MCF 10A (cell line): ENCODE measurements around the gene PNPLA7. TPM values are rescaled to one million over a fixed set of nuclear protein-coding genes. Genes with fewer than 3 reads are reported as not detected.

ENCODE experiments used
- BruUV-seq: library from RNA; stranded (reverse); fragments of 400-500 nt; replicated peaks from 2 replicates; lab custom pipeline; 2021; lab: Mats Ljungman, UMichigan
- CTCF ChIA-PET: fragments of 300-600 bp; sonication (Branson Sonifier 250); formaldehyde crosslinking; extraction: SDS; loops from one replicate; lab custom pipeline; 2021; ENCODE audit warnings: antibody characterized with exemption, inconsistent platforms; lab: Yijun Ruan, JAX
- POLR2A ChIA-PET: fragments of 300-600, 350-650 bp; sonication (Branson Sonifier 250); formaldehyde crosslinking; extraction: SDS; loops from one replicate; lab custom pipeline; 2020; ENCODE audit warnings: antibody characterized with exemption, inconsistent platforms; lab: Yijun Ruan, JAX
- DNase-seq: peaks from one replicate; pipeline ENCODE4 v3.0.0-alpha.2; 2018; ENCODE audit not compliant: unreplicated experiment
- H3K27ac Mint-ChIP-seq: one replicate; pipeline ENCODE4 v1.8.0; 2022; ENCODE audit warnings: mild to moderate bottlenecking, low read depth, mixed read lengths; ENCODE audit not compliant: unreplicated experiment
- H3K27me3 Mint-ChIP-seq: one replicate; pipeline ENCODE4 v1.8.0; 2022; ENCODE audit warnings: mixed read lengths; ENCODE audit not compliant: insufficient read depth, unreplicated experiment
- H3K36me3 Mint-ChIP-seq: one replicate; pipeline ENCODE4 v1.8.0; 2022; ENCODE audit warnings: mild to moderate bottlenecking, moderate library complexity, mixed read lengths; ENCODE audit not compliant: insufficient read depth, unreplicated experiment
- H3K4me1 Mint-ChIP-seq: one replicate; pipeline ENCODE4 v1.8.0; 2022; ENCODE audit warnings: mixed read lengths; ENCODE audit not compliant: insufficient read depth, unreplicated experiment
- H3K4me3 Mint-ChIP-seq: one replicate; pipeline ENCODE4 v1.8.0; 2022; ENCODE audit warnings: mild to moderate bottlenecking, moderate library complexity, mixed read lengths; ENCODE audit not compliant: unreplicated experiment
- H3K9me3 Mint-ChIP-seq: one replicate; pipeline ENCODE4 v1.8.0; 2022; ENCODE audit warnings: mixed read lengths; ENCODE audit not compliant: unreplicated experiment
- intact Hi-C: fragments of 100-400 bp; cut with micrococcal nuclease; formaldehyde crosslinking; loops from 2 replicates; pipeline ENCODE4 v1.14.1; 2022
- total RNA-seq: library from RNA; stranded (reverse); gene quantifications from 2 replicates; pipeline ENCODE4 v1.2.3, GENCODE V29; 2022
- TF ChIP-seq, protein P1 (sequence below): fragments of 200-600 bp; IDR thresholded peaks from one replicate; pipeline ENCODE4 v1.8.0; 2022; ENCODE audit warnings: antibody characterized with exemption, mild to moderate bottlenecking; ENCODE audit not compliant: unreplicated experiment

The PNPLA7 gene
- total RNA-seq, 1 experiment from 2014 or later = 0.86 TPM

DNA sequence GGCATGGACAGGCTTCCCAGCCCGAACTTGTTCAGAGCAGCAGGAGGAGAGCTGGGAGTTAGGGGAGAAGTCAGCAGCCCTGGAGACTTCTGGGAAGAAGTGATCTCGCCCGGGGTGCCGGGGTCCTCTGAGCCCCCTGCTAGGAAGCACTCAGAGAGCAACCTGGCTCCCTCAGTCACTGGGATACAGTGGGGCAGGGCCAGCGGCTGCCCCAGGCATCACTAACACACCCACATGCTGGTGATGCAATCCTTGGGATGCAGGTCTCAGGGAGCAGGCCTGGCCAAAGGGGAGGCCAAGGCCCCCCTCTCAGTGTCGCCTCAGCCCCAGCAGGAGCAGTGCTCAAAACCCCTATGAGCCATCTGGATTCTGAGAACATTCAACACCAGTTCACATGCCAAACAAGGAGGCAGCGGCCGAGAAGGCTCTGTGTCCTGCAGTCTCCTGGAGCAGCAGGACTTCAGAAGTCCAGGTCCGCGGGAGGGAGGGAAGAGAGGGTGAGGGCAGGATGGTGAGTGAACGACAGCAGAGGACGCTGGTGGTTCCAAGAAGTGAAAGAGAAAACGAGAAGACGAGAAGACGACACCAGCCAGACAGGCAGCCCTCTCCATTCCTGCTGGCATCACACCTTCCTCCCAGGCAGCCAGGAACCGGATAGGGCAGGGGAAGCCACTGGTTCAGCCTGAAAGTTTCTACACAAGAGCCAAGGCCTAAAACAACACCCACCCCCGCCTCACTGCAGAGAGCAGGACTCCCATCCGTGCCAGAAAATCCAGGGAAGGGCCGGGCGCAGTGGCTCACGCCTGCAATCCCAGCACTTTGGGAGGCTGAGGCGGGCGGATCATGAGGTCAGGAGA lies 2.3 kb downstream of the PNPLA7 start:
- TF ChIP-seq, protein P1, sequence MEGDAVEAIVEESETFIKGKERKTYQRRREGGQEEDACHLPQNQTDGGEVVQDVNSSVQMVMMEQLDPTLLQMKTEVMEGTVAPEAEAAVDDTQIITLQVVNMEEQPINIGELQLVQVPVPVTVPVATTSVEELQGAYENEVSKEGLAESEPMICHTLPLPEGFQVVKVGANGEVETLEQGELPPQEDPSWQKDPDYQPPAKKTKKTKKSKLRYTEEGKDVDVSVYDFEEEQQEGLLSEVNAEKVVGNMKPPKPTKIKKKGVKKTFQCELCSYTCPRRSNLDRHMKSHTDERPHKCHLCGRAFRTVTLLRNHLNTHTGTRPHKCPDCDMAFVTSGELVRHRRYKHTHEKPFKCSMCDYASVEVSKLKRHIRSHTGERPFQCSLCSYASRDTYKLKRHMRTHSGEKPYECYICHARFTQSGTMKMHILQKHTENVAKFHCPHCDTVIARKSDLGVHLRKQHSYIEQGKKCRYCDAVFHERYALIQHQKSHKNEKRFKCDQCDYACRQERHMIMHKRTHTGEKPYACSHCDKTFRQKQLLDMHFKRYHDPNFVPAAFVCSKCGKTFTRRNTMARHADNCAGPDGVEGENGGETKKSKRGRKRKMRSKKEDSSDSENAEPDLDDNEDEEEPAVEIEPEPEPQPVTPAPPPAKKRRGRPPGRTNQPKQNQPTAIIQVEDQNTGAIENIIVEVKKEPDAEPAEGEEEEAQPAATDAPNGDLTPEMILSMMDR = no peak
- H3K27ac Mint-ChIP-seq = no peak overlapping the region
- intact Hi-C loops = no loop called here
- peak overlapping the region; percentile 30 for H3K4me3 Mint-ChIP-seq
- ChIA-PET CTCF (no interaction called here), POLR2A (no interaction called here)
- H3K4me1 Mint-ChIP-seq = peaks cover 5% of the 10 kb centered on the region
- no TSS peak for BruUV-seq
- H3K36me3 Mint-ChIP-seq = peaks cover 6% of the 10 kb centered on the region
- no peaks in the 10 kb centered on the region for H3K27me3 Mint-ChIP-seq
- H3K9me3 Mint-ChIP-seq = no peaks in the 10 kb centered on the region
- no peak for DNase-seq

DNA sequence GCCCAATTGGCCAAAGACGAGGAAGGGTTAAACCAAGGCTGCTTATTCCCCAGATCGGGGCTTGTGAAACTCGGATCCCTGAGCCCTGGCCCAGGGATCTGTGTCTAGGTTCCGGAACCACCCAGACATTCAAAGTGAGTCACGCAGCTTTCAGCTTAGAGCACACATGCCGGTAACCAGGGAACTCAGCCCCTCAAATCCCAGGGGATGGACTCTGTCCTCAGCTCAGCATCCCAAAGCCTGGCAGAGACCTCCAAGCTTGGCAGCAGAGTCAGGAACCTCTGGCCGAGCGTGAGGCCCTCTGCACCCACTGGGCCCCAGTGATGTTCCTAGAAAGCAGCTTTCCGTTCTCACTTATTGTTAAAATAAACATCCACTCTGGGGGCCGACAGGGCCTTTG lies 5.1 kb downstream of the PNPLA7 start:
- DNase-seq = no peak
- CTCF ChIA-PET = interaction anchor here (0.7 to 2.9 kb wide), 5 partner anchors 9 to 43 kb away, joined by 3 to 13 read pairs (median 3); no protein-coding TSS in a partner anchor

DNA sequence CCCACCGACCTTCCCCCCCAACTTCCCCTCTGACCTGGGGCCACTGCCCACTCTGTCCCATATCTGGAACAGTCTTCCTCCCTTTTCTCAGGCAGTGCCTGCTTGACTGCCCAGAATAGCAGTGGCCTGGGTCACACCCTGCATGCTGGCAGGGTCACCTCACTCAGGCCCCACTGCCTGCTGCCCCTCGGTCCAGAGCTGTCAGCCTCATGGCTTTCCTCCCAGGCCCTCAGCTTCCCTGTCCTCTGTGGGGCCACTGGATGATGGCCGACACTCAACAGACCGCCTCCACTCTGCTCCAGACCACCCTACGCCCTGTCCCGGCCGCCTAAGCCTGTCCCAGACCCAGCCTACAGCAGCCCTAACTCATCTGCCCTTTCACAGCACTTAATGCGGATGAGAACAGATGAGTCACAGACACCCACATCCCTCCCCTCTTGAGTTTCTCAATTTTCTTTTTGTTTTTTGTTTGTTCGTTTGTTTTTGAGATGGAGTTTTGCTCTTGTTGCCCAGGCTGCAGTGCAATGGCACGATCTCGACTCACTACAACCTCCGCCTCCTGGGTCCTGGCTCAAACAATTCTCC lies 5.9 kb downstream of the PNPLA7 start:
- intact Hi-C loops = no loop called here
- no peaks in the 10 kb centered on the region for H3K9me3 Mint-ChIP-seq

More for the DNA sequence above, 5.1 kb downstream of the PNPLA7 start:
- BruUV-seq = no TSS peak
- Mint-ChIP-seq H3K36me3 (peaks cover 6% of the 10 kb centered on the region), H3K4me3 (no peak overlapping the region), H3K27me3 (no peaks in the 10 kb centered on the region), H3K27ac (no peak overlapping the region), H3K4me1 (peaks cover 5% of the 10 kb centered on the region), H3K9me3 (no peaks in the 10 kb centered on the region)
- POLR2A ChIA-PET = no interaction called here
- intact Hi-C loops = no loop called here
- TF ChIP-seq, protein P1 = no peak

More for the DNA sequence above, 5.9 kb downstream of the PNPLA7 start:
- no peak overlapping the region for H3K27ac Mint-ChIP-seq
- ChIA-PET POLR2A (interaction anchor here (0.7 kb wide), 1 partner anchor 10 kb away, joined by 3 read pairs; no protein-coding TSS in a partner anchor), CTCF (interaction anchor here (0.9 to 2.9 kb wide), 3 partner anchors 8 to 44 kb away, joined by 3 to 13 read pairs (median 4); no protein-coding TSS in a partner anchor)
- H3K4me1 Mint-ChIP-seq = peaks cover 5% of the 10 kb centered on the region
- no TSS peak for BruUV-seq
- peaks cover 6% of the 10 kb centered on the region for H3K36me3 Mint-ChIP-seq
- H3K4me3 Mint-ChIP-seq = no peak overlapping the region
- no peak for DNase-seq
- TF ChIP-seq, protein P1 = no peak
- no peaks in the 10 kb centered on the region for H3K27me3 Mint-ChIP-seq
